G401 (cell line): ENCODE data around the gene DIP2C. TPM values are rescaled to one million over a fixed set of nuclear protein-coding genes. Genes with fewer than 3 reads are reported as not detected.
"Not testable (repeated sequence)": the region's sequence is repeated elsewhere in the genome, so short reads cannot be mapped to it uniquely, and the experiment has no call there.

Experiments
- DNase-seq: peaks from one replicate; pipeline ENCODE4 v3.0.0-alpha.2; 2015; ENCODE audit warnings: low spot score
- in situ Hi-C: cut with HindIII; loops from 2 replicates; pipeline ENCODE4 v1.10.0; 2016; ENCODE audit warnings: low sequenced_read_pairs, mixed read lengths
- total RNA-seq: library from RNA; depleted of rRNA; stranded (reverse); fragments of >200 nt; shearing (Covaris generic); gene quantifications from 2 replicates; pipeline ENCODE4 v1.2.3, GENCODE V29; 2014

The DIP2C gene
- total RNA-seq, 1 experiment from 2014 or later = 9.0 TPM

DNA sequence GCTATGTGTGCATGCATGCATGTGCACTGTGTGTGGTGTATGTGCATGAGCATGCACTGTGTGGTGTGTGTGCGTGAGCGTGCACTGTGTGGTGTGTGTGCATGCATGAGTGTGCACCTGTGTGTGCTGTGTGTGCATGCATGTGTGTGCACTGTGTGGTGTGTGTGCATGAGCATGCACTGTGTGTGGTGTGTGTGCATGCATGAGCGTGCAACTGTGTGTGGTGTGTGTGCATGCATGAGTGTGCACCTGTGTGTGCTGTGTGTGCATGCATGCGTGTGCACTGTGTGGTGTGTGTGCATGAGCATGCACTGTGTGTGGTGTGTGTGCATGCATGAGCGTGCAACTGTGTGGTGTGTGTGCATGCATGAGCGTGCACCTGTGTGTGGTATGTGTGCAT is 10.7 kb upstream of the DIP2C start:
- in situ Hi-C loops, DNase-seq: not testable (repeated sequence)

GRCh38 chr10:697097-697875 is 7.8 kb upstream of the DIP2C start:
- no peak for DNase-seq
- in situ Hi-C loops = no loop called here

DNA sequence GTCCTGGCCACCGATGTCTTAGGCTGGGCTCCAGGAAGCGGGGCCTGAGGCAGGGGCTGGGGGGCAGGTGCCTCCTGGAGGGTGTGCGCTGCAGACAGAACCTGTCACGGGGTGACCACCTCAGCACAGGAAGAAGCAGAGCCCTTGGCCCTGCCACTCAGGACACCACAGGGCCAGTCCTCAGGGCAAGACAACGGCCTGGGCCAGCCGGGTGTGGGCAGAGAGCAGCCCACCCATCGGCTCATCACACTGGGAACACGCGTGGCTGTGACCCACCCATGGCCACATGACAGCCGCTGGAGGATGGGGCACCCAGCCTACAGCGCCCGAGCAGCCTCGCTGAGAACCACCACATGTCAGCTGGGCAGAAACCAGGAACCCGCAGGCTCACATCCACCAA is 5.9 kb upstream of the DIP2C start:
- no peak for DNase-seq
- in situ Hi-C loops = no loop called here

GRCh38 chr10:693506-693905 is 4.0 kb upstream of the DIP2C start:
- in situ Hi-C loops = no loop called here
- DNase-seq = no peak

DNA sequence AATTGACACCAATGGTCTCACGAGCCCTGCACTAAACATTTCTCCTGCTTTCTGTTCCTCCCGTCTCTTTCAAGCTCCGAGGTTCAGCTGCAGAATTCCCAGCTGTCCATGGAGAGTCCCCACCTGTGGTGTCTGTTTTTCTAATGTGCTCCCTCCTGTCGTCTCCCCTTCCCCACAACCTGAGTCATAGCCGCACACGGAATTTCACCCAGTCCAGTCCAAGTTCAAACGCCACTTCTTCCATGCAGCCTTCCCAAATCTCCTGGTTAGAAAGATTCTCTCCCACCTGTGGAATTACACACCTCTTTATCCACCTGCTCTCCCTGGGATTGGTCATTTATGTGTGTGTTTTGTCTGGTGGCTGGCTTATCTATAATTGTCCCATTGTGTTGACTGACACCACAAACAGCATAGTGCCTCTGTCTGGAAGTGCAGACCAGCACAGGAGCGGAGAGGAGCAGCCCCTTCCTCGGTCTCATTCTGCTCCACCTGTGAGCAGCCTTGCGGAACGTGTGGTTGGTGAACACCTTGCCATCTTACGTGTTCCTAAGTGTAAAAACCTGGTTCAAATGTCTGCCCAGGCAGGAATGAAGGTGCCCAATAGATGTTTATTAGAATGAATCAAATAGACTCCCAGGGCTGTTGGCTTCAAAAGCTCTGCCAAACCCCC is 3.3 kb upstream of the DIP2C start:
- in situ Hi-C loops = no loop called here
- no peak for DNase-seq

- DNase-seq = no peak
- in situ Hi-C loops = no loop called here
These were observed 1.7 kb upstream of the DIP2C start for GRCh38 chr10:691216-691615.

DNA sequence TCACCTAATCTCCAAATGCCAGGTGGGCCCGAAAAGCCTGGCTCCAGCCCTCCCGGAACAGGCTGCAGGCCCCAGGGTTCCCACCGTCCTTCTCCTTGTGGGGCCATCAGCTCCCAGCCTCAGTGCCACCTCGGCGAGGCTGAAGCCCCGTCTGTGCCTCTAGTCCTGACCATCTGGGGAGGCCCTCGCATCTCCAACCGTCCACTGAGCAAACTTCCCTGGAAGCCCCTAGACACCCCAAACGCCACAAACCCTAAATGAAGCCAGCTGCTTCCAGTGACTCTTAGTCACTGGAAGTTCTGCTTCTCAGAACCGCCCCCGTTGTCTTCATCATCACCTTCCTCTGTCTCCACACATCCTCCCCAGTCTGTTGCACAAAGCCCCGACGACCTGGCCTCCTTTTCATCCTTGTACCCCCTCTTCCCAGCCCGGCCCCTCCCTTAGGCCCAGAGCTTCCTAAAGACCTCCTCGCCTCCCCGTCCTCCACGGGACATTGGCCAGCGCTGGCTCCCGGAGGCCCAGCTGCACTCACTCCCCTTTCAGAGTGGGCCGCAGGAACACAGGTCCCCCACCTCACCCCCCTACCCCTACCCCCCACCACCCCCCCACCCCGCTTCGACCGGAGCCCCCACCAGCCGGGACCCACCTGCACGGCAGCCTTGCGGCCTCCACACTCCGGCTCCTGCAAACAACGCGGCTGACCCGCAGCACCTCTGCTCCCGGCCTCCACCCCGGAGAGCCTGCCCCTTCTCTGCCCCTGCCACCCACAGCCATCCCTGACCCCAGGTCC is 1.1 kb upstream of the DIP2C start:
- DNase-seq = no peak
- in situ Hi-C loops = no loop called here

DNA sequence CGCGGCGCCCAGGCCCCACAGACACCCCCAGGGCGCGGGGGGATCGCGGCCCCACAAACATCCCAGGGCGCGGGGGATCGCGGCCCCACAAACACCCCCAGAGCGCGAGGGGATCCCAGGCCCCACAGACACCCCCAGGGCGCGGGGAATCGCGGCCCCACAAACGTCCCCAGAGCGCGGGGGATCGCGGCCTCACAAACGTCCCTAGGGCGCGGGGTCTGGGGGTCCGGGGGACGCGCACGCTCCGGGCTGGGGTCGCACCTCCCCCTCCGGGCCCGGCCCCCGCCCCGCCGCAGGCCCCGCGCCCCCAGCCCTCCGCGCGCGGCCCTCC is 382 bp downstream of the DIP2C start:
- no peak for DNase-seq
- in situ Hi-C loops = no loop called here

DNA sequence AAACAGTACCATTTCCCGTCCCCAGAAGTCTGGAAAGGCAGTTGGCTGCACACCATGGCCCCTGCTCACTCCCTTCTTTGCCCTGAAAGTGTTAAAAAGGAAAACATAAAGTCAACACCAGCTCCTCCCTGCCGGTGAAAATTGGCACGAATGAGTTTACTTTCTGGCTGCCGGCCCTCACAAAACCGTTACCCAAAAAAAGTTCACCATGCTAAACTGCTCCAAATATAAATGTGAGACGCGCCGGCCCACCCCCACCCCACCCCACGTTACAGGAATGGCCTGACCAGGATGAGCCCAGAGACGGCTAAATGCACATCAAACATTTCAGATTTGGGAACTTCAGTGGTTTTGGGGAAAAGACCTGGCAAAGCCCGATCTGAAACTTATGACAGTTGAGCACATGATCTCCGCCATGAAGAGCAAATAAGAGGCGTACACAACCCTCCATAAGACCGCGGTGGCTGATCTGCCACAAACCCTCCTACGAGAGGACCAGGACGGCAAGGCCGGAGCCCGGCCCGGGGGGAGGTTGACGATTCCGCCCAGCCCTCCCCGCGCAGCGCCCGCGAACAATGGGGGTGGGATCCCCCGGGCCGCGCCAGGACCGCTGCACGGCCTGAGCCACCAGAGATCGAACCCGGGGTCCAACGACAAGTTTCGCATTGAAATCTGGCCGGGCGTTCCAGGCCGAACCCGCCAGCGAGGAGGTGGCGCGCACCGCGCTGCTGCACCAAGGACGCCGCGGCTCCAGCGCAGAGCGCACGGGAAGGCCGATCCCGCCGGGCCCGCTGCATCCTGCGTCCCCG is 952 bp downstream of the DIP2C start:
- in situ Hi-C loops = no loop called here

DNA sequence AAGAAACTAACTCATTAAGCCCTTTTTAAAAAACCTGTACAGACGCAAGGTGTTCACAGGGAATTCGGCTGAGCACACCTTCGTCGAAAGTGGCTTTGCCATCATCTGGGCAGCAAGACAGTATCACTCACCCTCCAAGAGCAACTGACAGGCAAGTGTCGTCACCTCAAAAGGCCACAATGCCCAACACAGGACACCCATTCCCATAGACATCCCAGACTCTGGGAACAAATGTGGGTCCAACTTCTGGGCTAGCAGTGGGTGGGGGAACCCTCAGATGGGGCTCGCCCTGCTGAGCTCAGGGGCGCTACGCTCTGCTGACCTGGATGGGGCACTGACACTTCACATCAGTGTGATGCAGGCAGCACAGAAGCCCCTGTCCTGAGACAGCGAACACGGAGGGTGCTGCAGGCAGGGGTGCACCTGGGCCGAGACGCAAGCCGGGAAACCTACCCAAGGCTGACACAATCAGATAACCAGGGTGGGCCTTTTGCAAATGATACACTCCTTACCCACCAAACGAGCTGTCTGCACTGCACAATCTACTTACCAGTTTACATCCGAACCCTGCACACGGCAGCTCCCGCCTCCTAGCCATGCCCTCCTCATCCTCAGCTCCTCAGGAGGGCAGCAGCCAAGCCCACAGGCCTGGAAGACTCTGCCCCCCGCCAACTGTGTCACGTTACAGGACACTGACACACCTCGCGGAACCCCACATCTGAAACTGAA is 1.7 kb downstream of the DIP2C start:
- peak; percentile 11 for DNase-seq
- in situ Hi-C loops = no loop called here

More for the DNA sequence above, 952 bp downstream of the DIP2C start:
- DNase-seq = peak; percentile 53

GRCh38 chr10:686155-686931 is 3.1 kb downstream of the DIP2C start:
- DNase-seq = no peak
- in situ Hi-C loops = no loop called here

DNA sequence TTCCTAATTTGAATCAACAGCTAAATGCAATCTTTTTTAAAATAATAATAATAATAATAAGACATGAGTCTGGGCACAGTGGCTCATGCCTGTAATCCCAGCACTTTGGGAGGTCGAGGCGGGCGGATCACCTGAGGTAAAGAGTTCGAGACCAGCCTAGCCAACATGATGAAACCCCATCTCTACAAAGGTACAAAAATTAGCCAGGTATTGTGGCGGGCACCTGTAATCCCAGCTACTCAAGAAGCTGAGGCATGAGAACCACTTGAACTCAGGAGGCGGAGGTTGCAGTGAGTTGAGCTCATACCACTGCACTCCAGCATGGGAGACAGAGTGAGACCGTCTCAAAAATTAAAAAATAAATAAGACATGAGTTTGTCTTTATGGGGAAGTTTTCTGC is 3.9 kb downstream of the DIP2C start:
- DNase-seq = no peak
- in situ Hi-C loops = no loop called here

- in situ Hi-C loops = no loop called here
- DNase-seq = peak; percentile 28
These were observed 5.9 kb downstream of the DIP2C start for GRCh38 chr10:683448-684071.

GRCh38 chr10:682931-683447 is 6.5 kb downstream of the DIP2C start:
- no peak for DNase-seq
- in situ Hi-C loops = no loop called here

DNA sequence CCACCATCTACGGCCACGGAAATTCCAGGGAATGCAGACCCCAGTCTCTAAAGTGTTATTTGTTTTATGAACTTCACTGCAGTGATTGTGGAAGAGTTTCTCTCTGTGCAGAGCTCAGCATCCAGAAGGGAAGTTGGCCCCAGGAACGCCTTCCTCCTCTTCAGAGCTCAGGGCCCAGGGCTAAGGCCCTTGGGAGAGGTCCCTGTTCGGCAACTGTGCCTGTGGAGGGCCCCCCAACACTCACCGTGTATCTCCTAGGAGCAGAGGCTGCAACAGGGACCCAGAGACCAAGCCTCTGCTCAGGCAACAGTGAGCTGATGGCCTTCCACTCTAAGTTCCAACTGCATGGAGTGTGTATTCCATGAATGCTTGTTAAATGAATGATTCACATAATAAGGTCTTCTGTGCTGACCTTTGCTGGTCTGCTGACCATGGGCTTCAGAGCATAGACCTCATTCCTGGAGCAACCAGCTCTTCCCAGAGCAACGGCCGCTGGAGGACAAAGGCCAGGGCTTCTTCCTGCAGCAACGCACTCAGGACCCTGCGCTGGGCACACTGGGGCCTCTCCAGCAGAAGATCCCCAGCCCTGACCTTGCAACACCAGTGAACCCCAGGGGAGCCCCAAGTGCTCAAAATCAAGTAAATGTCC is 7.7 kb downstream of the DIP2C start:
- in situ Hi-C loops = no loop called here
- no peak for DNase-seq

DNA sequence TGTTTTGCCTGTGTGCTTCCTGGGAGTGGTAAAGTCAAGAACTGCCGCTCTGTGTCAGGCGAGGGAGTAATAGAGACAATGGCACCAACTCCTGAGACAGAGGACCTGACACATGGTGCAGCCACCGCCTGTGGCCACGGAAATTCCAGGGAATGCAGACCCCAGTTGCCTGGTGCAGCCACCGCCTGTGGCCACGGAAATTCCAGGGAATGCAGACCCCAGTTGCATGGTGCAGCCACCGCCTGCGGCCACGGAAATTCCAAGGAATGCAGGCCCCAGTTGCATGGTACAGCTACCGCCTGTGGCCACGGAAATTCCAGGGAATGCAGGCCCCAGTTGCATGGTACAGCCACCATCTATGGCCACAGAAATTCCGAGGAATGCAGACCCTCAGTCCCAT is 8.7 kb downstream of the DIP2C start:
- DNase-seq = no peak
- in situ Hi-C loops = no loop called here

GRCh38 chr10:680146-680545 is 9.3 kb downstream of the DIP2C start:
- in situ Hi-C loops = no loop called here
- peak; percentile 61 for DNase-seq
